Measurements from ENCODE around the gene SLC25A26. TPM values are rescaled to one million over a fixed set of nuclear protein-coding genes. Genes with fewer than 3 reads are reported as not detected.

The SLC25A26 gene
- total RNA-seq, 1 experiment from 2014 or later = 23.8 TPM

DNA sequence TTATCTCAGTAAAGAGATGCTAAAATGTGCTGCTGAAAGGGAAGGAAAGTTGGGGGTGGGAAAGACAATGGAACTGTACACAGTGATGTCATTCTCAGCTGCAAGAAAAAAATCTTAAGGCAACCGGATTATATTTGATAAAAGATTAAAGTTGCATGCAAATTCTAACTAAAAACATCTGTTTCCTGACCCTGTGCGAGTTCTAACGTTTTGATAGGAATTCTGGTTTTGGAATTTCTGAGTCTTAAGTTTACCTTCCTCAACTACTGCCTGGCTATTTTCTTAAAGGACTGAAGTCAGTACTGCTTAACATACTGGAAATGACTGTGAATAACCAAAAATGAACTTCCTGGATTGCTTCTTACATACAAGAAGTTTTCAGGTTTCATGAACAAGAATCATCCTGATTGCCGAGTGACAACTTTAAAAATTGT lies 115.5 kb downstream of the SLC25A26 start:
- H2AFZ ChIP-seq (ENCODE audit: low read depth, low read length, poor library complexity, severe bottlenecking) = no peak overlapping the region
- ChIA-PET RAD21 (ENCODE audit: low non-redundant PET in 1 of 2, low total read pairs in 2 of 2, uncharacterized antibody in 2 of 2, unreplicated experiment in 2 of 2) (no interaction called here), POLR2A (no interaction called here), CTCF (no interaction called here)
- no peak overlapping the region for H3K27ac ChIP-seq (ENCODE audit: low read depth, low read length)
- H3K9me2 ChIP-seq (ENCODE audit: insufficient read depth) = no peaks in the 10 kb centered on the region
- no peaks in the 10 kb centered on the region for H3K36me3 ChIP-seq (ENCODE audit: control insufficient read depth in 1 of 2, insufficient read depth in 2 of 2, low read length in 2 of 2)
- H3K79me2 ChIP-seq (ENCODE audit: insufficient read depth, low read length) = no peaks in the 10 kb centered on the region
- ATAC-seq (no peak), DNase-seq (ENCODE audit: low read depth, low spot score) (no peak)
- H3K9ac ChIP-seq (ENCODE audit: low read length) = no peak overlapping the region
- H3K4me1 ChIP-seq (ENCODE audit: control insufficient read depth in 1 of 2, insufficient read depth in 2 of 2, low read length in 2 of 2) = no peaks in the 10 kb centered on the region
- no peaks in the 10 kb centered on the region for H3K27me3 ChIP-seq (ENCODE audit: insufficient read depth, low read length)
- TF ChIP-seq EZH2phosphoT487 (IDR thresholded peaks at IDR 0.05; ENCODE audit: borderline replicate concordance) (no peak), JUND (IDR thresholded peaks at IDR 0.05) (no peak), SRF (IDR thresholded peaks at IDR 0.05; ENCODE audit: low read depth) (no peak), TCF7L2 (IDR thresholded peaks at IDR 0.05; ENCODE audit: borderline replicate concordance, extremely low read depth, insufficient read depth, insufficient read length) (no peak), POLR2A (IDR thresholded peaks at IDR 0.05; ENCODE audit: borderline replicate concordance, extremely low read depth, insufficient read depth, insufficient read length) (no peak), CEBPB (IDR thresholded peaks at IDR 0.05; ENCODE audit: low read depth) (no peak), YY1 (IDR thresholded peaks at IDR 0.05; ENCODE audit: extremely low read depth, insufficient replicate concordance, low read depth, low read length) (no peak), RAD21 (IDR thresholded peaks at IDR 0.05; ENCODE audit: low read depth) (no peak), EGR1 (IDR thresholded peaks at IDR 0.05; ENCODE audit: low read depth) (no peak), ZFX (IDR thresholded peaks at IDR 0.05) (no peak), EZH2 (IDR thresholded peaks at IDR 0.05) (no peak), CBX3 (IDR thresholded peaks at IDR 0.05; ENCODE audit: low read depth) (no peak), SIN3A (IDR thresholded peaks at IDR 0.05; ENCODE audit: low read depth) (no peak), SP1 (IDR thresholded peaks at IDR 0.05; ENCODE audit: low read depth) (no peak), ZNF274 (IDR thresholded peaks at IDR 0.05; ENCODE audit: low read depth, low read length) (no peak)
- TF ChIP-seq, protein P1, sequence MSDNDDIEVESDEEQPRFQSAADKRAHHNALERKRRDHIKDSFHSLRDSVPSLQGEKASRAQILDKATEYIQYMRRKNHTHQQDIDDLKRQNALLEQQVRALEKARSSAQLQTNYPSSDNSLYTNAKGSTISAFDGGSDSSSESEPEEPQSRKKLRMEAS (IDR thresholded peaks at IDR 0.05) = no peak
- TF ChIP-seq, protein P2, sequence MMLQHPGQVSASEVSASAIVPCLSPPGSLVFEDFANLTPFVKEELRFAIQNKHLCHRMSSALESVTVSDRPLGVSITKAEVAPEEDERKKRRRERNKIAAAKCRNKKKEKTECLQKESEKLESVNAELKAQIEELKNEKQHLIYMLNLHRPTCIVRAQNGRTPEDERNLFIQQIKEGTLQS (IDR thresholded peaks at IDR 0.05) = no peak
- TF ChIP-seq, protein P3, sequence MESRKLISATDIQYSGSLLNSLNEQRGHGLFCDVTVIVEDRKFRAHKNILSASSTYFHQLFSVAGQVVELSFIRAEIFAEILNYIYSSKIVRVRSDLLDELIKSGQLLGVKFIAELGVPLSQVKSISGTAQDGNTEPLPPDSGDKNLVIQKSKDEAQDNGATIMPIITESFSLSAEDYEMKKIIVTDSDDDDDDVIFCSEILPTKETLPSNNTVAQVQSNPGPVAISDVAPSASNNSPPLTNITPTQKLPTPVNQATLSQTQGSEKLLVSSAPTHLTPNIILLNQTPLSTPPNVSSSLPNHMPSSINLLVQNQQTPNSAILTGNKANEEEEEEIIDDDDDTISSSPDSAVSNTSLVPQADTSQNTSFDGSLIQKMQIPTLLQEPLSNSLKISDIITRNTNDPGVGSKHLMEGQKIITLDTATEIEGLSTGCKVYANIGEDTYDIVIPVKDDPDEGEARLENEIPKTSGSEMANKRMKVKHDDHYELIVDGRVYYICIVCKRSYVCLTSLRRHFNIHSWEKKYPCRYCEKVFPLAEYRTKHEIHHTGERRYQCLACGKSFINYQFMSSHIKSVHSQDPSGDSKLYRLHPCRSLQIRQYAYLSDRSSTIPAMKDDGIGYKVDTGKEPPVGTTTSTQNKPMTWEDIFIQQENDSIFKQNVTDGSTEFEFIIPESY (IDR thresholded peaks at IDR 0.05; ENCODE audit: extremely low read depth, insufficient replicate concordance, low read length) = no peak
- TF ChIP-seq, protein P4, sequence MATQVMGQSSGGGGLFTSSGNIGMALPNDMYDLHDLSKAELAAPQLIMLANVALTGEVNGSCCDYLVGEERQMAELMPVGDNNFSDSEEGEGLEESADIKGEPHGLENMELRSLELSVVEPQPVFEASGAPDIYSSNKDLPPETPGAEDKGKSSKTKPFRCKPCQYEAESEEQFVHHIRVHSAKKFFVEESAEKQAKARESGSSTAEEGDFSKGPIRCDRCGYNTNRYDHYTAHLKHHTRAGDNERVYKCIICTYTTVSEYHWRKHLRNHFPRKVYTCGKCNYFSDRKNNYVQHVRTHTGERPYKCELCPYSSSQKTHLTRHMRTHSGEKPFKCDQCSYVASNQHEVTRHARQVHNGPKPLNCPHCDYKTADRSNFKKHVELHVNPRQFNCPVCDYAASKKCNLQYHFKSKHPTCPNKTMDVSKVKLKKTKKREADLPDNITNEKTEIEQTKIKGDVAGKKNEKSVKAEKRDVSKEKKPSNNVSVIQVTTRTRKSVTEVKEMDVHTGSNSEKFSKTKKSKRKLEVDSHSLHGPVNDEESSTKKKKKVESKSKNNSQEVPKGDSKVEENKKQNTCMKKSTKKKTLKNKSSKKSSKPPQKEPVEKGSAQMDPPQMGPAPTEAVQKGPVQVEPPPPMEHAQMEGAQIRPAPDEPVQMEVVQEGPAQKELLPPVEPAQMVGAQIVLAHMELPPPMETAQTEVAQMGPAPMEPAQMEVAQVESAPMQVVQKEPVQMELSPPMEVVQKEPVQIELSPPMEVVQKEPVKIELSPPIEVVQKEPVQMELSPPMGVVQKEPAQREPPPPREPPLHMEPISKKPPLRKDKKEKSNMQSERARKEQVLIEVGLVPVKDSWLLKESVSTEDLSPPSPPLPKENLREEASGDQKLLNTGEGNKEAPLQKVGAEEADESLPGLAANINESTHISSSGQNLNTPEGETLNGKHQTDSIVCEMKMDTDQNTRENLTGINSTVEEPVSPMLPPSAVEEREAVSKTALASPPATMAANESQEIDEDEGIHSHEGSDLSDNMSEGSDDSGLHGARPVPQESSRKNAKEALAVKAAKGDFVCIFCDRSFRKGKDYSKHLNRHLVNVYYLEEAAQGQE (IDR thresholded peaks at IDR 0.05; ENCODE audit: low read depth) = no peak
- TF ChIP-seq, protein P5, sequence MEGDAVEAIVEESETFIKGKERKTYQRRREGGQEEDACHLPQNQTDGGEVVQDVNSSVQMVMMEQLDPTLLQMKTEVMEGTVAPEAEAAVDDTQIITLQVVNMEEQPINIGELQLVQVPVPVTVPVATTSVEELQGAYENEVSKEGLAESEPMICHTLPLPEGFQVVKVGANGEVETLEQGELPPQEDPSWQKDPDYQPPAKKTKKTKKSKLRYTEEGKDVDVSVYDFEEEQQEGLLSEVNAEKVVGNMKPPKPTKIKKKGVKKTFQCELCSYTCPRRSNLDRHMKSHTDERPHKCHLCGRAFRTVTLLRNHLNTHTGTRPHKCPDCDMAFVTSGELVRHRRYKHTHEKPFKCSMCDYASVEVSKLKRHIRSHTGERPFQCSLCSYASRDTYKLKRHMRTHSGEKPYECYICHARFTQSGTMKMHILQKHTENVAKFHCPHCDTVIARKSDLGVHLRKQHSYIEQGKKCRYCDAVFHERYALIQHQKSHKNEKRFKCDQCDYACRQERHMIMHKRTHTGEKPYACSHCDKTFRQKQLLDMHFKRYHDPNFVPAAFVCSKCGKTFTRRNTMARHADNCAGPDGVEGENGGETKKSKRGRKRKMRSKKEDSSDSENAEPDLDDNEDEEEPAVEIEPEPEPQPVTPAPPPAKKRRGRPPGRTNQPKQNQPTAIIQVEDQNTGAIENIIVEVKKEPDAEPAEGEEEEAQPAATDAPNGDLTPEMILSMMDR (IDR thresholded peaks at IDR 0.05 in 2 of 3, conservative IDR thresholded peaks at IDR 0.05 in 1 of 3; ENCODE audit: borderline replicate concordance in 1 of 3, insufficient read depth in 1 of 3, low read depth in 2 of 3, low read length in 2 of 3) = no peak
- no peaks in the 10 kb centered on the region for H4K20me1 ChIP-seq (ENCODE audit: insufficient read depth)
- no peak overlapping the region for H3K4me2 ChIP-seq (ENCODE audit: low read length)
- H3K4me3 ChIP-seq (replicated peaks in 1 of 2; ENCODE audit: low read depth in 1 of 2, low read length in 2 of 2) = no peak overlapping the region
- BruUV-seq (replicated peaks) = no TSS peak
- intact Hi-C loops (cut with micrococcal nuclease) = no loop called here
- no peaks in the 10 kb centered on the region for H3K9me3 ChIP-seq (ENCODE audit: control insufficient read depth in 1 of 2, insufficient read depth in 1 of 2, low read depth in 1 of 2, low read length in 2 of 2)

Data from HCT116 (cell line).